GM19467 (cell line): ENCODE data around the gene RBM10.

ENCODE experiments used
- ATAC-seq: cut with Tn5 transposase; IDR thresholded peaks from one replicate; pipeline ENCODE4 v1.9.1; 2021; ENCODE audit warnings: mild to moderate bottlenecking, moderate library complexity; ENCODE audit not compliant: unreplicated experiment

RBM10 gene

GRCh38 chrX:47216393-47216925 lies 71.4 kb downstream of the RBM10 start:
- ATAC-seq, result no peak

- no peak for ATAC-seq
Observed at GRCh38 chrX:47217121-47217851, 72.3 kb downstream of the RBM10 start.

- peak; percentile 89 for ATAC-seq
Observed at GRCh38 chrX:47217852-47218279, 72.8 kb downstream of the RBM10 start.

- ATAC-seq, result peak; percentile 42
Observed at GRCh38 chrX:47218280-47218919, 73.4 kb downstream of the RBM10 start, which contains the start of gene CDK16. CDK16 (plus strand) TSS chrX:47218681; CDS start chrX:47223558, 4,877 bp downstream.

- ATAC-seq, result no peak
Observed at GRCh38 chrX:47218920-47219815, 74.1 kb downstream of the RBM10 start.

GRCh38 chrX:47221756-47222155 lies 76.7 kb downstream of the RBM10 start:
- ATAC-seq, result no peak

- no peak for ATAC-seq
Observed at GRCh38 chrX:47222751-47223350, 77.8 kb downstream of the RBM10 start.

GRCh38 chrX:47223476-47224250 lies 78.6 kb downstream of the RBM10 start:
- ATAC-seq, result no peak

GRCh38 chrX:47224266-47224895 lies 79.4 kb downstream of the RBM10 start:
- ATAC-seq, result no peak

- ATAC-seq, result no peak
Observed at GRCh38 chrX:47224896-47225290, 79.9 kb downstream of the RBM10 start.

- no peak for ATAC-seq
Observed at GRCh38 chrX:47226071-47226470, 81.0 kb downstream of the RBM10 start.

GRCh38 chrX:47226531-47227333 lies 81.7 kb downstream of the RBM10 start:
- no peak for ATAC-seq

GRCh38 chrX:47227334-47227583 lies 82.2 kb downstream of the RBM10 start:
- no peak for ATAC-seq

GRCh38 chrX:47228550-47229270 lies 83.7 kb downstream of the RBM10 start:
- no peak for ATAC-seq

GRCh38 chrX:47229427-47229826 lies 84.4 kb downstream of the RBM10 start:
- ATAC-seq, result no peak

GRCh38 chrX:47230136-47230868 lies 85.3 kb downstream of the RBM10 start:
- no peak for ATAC-seq

GRCh38 chrX:47231167-47231566 lies 86.1 kb downstream of the RBM10 start:
- ATAC-seq, result no peak
